ENCODE measurements around the gene RNF220. TPM values are rescaled to one million over a fixed set of nuclear protein-coding genes. Genes with fewer than 3 reads are reported as not detected.
A peak's percentile ranks its signal among the peaks of the same experiment; 100 is the strongest.

The RNF220 gene
- total RNA-seq, 1 experiment from 2014 or later = 66.6 TPM

GRCh38 chr1:44605914-44606615 lies 201.0 kb downstream of the RNF220 start:
- peaks cover 32% of the 10 kb centered on the region for H3K4me1 ChIP-seq (ENCODE audit: insufficient read depth, low read length)
- no peaks in the 10 kb centered on the region for H3K9me3 ChIP-seq (ENCODE audit: low read length)
- CTCF ChIA-PET = no interaction called here
- DNase-seq (peak; percentile 92), ATAC-seq (peak; percentile 92)
- 0 out of 2 replicates have a peak, but pooled peaks cover under 1% of the 10 kb centered on the region for H3K27me3 ChIP-seq (ENCODE audit: low read length)
- peak overlapping the region; percentile 79 for H3K4me2 ChIP-seq (ENCODE audit: low read length)
- H2AFZ ChIP-seq (ENCODE audit: low read length) = peak overlapping the region; percentile 25; the same call in 1 of the 2 replicates
- no peaks in the 10 kb centered on the region for H4K20me1 ChIP-seq (ENCODE audit: low read length)
- peaks cover 3% of the 10 kb centered on the region for H3F3A ChIP-seq (ENCODE audit: low read length, unreplicated experiment)
- POLR2A ChIA-PET (ENCODE audit: unreplicated experiment) = no interaction called here
- H3K79me2 ChIP-seq (ENCODE audit: low read length) = no peaks in the 10 kb centered on the region
- TF ChIP-seq CTCF (conservative IDR thresholded peaks at IDR 0.05; ENCODE audit: low read depth, low read length) (no peak), EZH2 (IDR thresholded peaks at IDR 0.05; ENCODE audit: low read length, unreplicated experiment) (no peak), EZH2phosphoT487 (IDR thresholded peaks at IDR 0.05; ENCODE audit: borderline replicate concordance, low read length) (no peak)
- H3K27ac ChIP-seq (ENCODE audit: low read length) = peak overlapping the region; percentile 64
- no TSS peak for BruUV-seq (replicated peaks)
- no peaks in the 10 kb centered on the region for H3K36me3 ChIP-seq (ENCODE audit: low read depth, low read length)
- intact Hi-C loops (cut with micrococcal nuclease) = no loop called here
- no peaks in the 10 kb centered on the region for H3K9me2 ChIP-seq (replicated peaks; ENCODE audit: low read length)
- H3K9ac ChIP-seq (ENCODE audit: low read length) = no peak overlapping the region
- H3K4me3 ChIP-seq (ENCODE audit: low read length) = peak overlapping the region; percentile 31; the same call in 1 of the 2 replicates

GRCh38 chr1:44606701-44607281 lies 201.7 kb downstream of the RNF220 start:
- H3K9me2 ChIP-seq (replicated peaks; ENCODE audit: low read length) = no peaks in the 10 kb centered on the region
- no peaks in the 10 kb centered on the region for H3K27me3 ChIP-seq (ENCODE audit: low read length)
- H3K4me2 ChIP-seq (ENCODE audit: low read length) = peak overlapping the region; percentile 79; the same call in 1 of the 2 replicates
- no TSS peak for BruUV-seq (replicated peaks)
- no peaks in the 10 kb centered on the region for H3K79me2 ChIP-seq (ENCODE audit: low read length)
- H3K4me3 ChIP-seq (ENCODE audit: low read length) = no peak overlapping the region
- no peaks in the 10 kb centered on the region for H3K36me3 ChIP-seq (ENCODE audit: low read depth, low read length)
- H4K20me1 ChIP-seq (ENCODE audit: low read length) = no peaks in the 10 kb centered on the region
- CTCF ChIA-PET = no interaction called here
- no peak overlapping the region for H2AFZ ChIP-seq (ENCODE audit: low read length)
- no peak for ATAC-seq
- H3F3A ChIP-seq (ENCODE audit: low read length, unreplicated experiment) = peaks cover 3% of the 10 kb centered on the region
- intact Hi-C loops (cut with micrococcal nuclease) = no loop called here
- no peaks in the 10 kb centered on the region for H3K9me3 ChIP-seq (ENCODE audit: low read length)
- H3K4me1 ChIP-seq (ENCODE audit: insufficient read depth, low read length) = peaks cover 32% of the 10 kb centered on the region
- POLR2A ChIA-PET (ENCODE audit: unreplicated experiment) = no interaction called here
- no peak for TF ChIP-seq CTCF (conservative IDR thresholded peaks at IDR 0.05; ENCODE audit: low read depth, low read length)
- TF ChIP-seq EZH2 (IDR thresholded peaks at IDR 0.05; ENCODE audit: low read length, unreplicated experiment) = no peak
- no peak for TF ChIP-seq EZH2phosphoT487 (IDR thresholded peaks at IDR 0.05; ENCODE audit: borderline replicate concordance, low read length)
- no peak for DNase-seq
- no peak overlapping the region for H3K27ac ChIP-seq (ENCODE audit: low read length)
- no peak overlapping the region for H3K9ac ChIP-seq (ENCODE audit: low read length)

GRCh38 chr1:44608141-44608540 lies 203.1 kb downstream of the RNF220 start:
- no peak overlapping the region for H3K4me3 ChIP-seq (ENCODE audit: low read length)
- H3K9me3 ChIP-seq (ENCODE audit: low read length) = no peaks in the 10 kb centered on the region
- H3K27me3 ChIP-seq (ENCODE audit: low read length) = no peaks in the 10 kb centered on the region
- intact Hi-C loops (cut with micrococcal nuclease) = loop anchor here (2.0 kb wide), 1 partner anchor 45 kb away; no protein-coding TSS in a partner anchor
- no peaks in the 10 kb centered on the region for H3K79me2 ChIP-seq (ENCODE audit: low read length)
- no peak overlapping the region for H3K4me2 ChIP-seq (ENCODE audit: low read length)
- H4K20me1 ChIP-seq (ENCODE audit: low read length) = no peaks in the 10 kb centered on the region
- no peak overlapping the region for H3K27ac ChIP-seq (ENCODE audit: low read length)
- no peak for ATAC-seq
- no TSS peak for BruUV-seq (replicated peaks)
- H3K4me1 ChIP-seq (ENCODE audit: insufficient read depth, low read length) = peaks cover 32% of the 10 kb centered on the region
- TF ChIP-seq EZH2phosphoT487 (IDR thresholded peaks at IDR 0.05; ENCODE audit: borderline replicate concordance, low read length) = no peak
- peak; percentile 58 for TF ChIP-seq CTCF (conservative IDR thresholded peaks at IDR 0.05; ENCODE audit: low read depth, low read length)
- H3K9ac ChIP-seq (ENCODE audit: low read length) = no peak overlapping the region
- peaks cover 3% of the 10 kb centered on the region for H3F3A ChIP-seq (ENCODE audit: low read length, unreplicated experiment)
- H3K36me3 ChIP-seq (ENCODE audit: low read depth, low read length) = no peaks in the 10 kb centered on the region
- no peak overlapping the region for H2AFZ ChIP-seq (ENCODE audit: low read length)
- no peaks in the 10 kb centered on the region for H3K9me2 ChIP-seq (replicated peaks; ENCODE audit: low read length)
- DNase-seq = peak; percentile 25
- ChIA-PET POLR2A (ENCODE audit: unreplicated experiment) (no interaction called here), CTCF (no interaction called here)
